ENCODE measurements around the gene MTX2. TPM values are rescaled to one million over a fixed set of nuclear protein-coding genes. Genes with fewer than 3 reads are reported as not detected.

The MTX2 gene
- total and polyA plus RNA-seq, 9 of the 15 experiments (the other 6 are each of a cell fraction or from before 2014, with no cell fraction given) = 38.1 to 170 (median 88.0) TPM

GRCh38 chr2:176364273-176364977, 95.2 kb downstream of the MTX2 start:
- H3K4me1 ChIP-seq (replicated peaks in 1 of 2; ENCODE audit: control insufficient read depth in 2 of 2, insufficient read depth in 2 of 2, low read length in 2 of 2) = no peaks in the 10 kb centered on the region
- TF ChIP-seq JUN (IDR thresholded peaks at IDR 0.05; ENCODE audit: borderline replicate concordance, low read depth, low read length) (no peak), JUN (CRISPR knock-in tag; IDR thresholded peaks at IDR 0.05; ENCODE audit: borderline replicate concordance) (no peak), CCNT2 (IDR thresholded peaks at IDR 0.05; ENCODE audit: borderline replicate concordance, extremely low read depth, insufficient read length, low read depth, low read length) (no peak)
- in situ Hi-C loops (cut with MboI) (no loop called here), intact Hi-C loops (cut with micrococcal nuclease) (no loop called here)
- FAIRE-seq (no peak), ATAC-seq (no peak), DNase-seq (ENCODE audit: extremely low read depth in 1 of 4, low spot score in 3 of 4) (no peak)
- ChIA-PET CTCF (ENCODE audit: low intra/inter-chr PET ratio) (no interaction called here), POLR2A (no interaction called here)
- H3K27ac ChIP-seq (ENCODE audit: extremely low read depth, low read depth, low read length) = no peak overlapping the region
- no peaks in the 10 kb centered on the region for H4K20me1 ChIP-seq (replicated peaks; ENCODE audit: control insufficient read depth, insufficient read depth, low read length)
- BruUV-seq (replicated peaks) = no TSS peak
- H3K4me2 ChIP-seq (ENCODE audit: insufficient read depth, low read length) = no peak overlapping the region
- H3K27me3 ChIP-seq (ENCODE audit: control insufficient read depth in 2 of 2, insufficient read depth in 2 of 2, low read length in 2 of 2) = no peaks in the 10 kb centered on the region
- H3K79me2 ChIP-seq (ENCODE audit: control insufficient read depth, insufficient read depth, low read length) = no peaks in the 10 kb centered on the region
- no peak overlapping the region for H3K4me3 ChIP-seq
- no peaks in the 10 kb centered on the region for H3K9me1 ChIP-seq (ENCODE audit: control insufficient read depth, insufficient read depth, low read length)
- H2AFZ ChIP-seq (ENCODE audit: low read depth, low read length) = no peak overlapping the region
- H3K9ac ChIP-seq (ENCODE audit: insufficient read depth in 1 of 2, low read depth in 2 of 2, low read length in 2 of 2) = no peak overlapping the region
- H3K9me3 ChIP-seq (replicated peaks; ENCODE audit: control insufficient read depth, insufficient read depth, low read depth, low read length) = no peaks in the 10 kb centered on the region
- WGBS (ENCODE audit: insufficient coverage, low coverage, missing lambda C conversion rate) = 0% methylated on average over 3 of the region's 3 CpGs
- no peaks in the 10 kb centered on the region for H3K36me3 ChIP-seq (ENCODE audit: control insufficient read depth, insufficient read depth, low read length)

DNA sequence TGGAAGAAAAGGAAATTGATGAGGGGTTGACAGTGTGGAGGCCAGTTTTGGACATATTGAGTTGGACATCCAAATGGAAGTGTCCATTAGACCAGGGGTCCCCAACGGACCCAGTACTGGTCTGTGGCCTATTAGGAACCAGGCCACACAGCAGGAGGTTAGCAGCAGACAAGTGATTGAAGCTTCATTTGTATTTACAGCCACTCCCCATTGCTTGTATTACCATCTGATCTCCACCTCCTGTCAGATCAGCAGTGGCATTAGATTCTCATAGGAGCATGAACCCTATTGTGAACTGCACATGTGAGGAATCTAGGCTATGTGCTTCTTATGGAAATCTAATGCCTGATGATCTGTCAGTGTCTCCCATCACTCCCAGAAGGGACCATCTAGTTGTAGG, 99.1 kb downstream of the MTX2 start:
- ATAC-seq (no peak), DNase-seq (ENCODE audit: extremely low read depth in 1 of 4, low spot score in 3 of 4) (no peak), FAIRE-seq (no peak)
- in situ Hi-C loops (cut with MboI) (no loop called here), intact Hi-C loops (cut with micrococcal nuclease) (no loop called here)
- CTCF ChIA-PET (ENCODE audit: low intra/inter-chr PET ratio) = no interaction called here
- Histone ChIP-seq H3K79me2 (ENCODE audit: control insufficient read depth, insufficient read depth, low read length) (no peaks in the 10 kb centered on the region), H3K27ac (ENCODE audit: extremely low read depth, low read depth, low read length) (no peak overlapping the region), H3K4me2 (ENCODE audit: insufficient read depth, low read length) (no peak overlapping the region), H3K36me3 (ENCODE audit: control insufficient read depth, insufficient read depth, low read length) (no peaks in the 10 kb centered on the region), H3K4me1 (replicated peaks in 1 of 2; ENCODE audit: control insufficient read depth in 2 of 2, insufficient read depth in 2 of 2, low read length in 2 of 2) (no peaks in the 10 kb centered on the region), H4K20me1 (replicated peaks; ENCODE audit: control insufficient read depth, insufficient read depth, low read length) (no peaks in the 10 kb centered on the region), H3K9me1 (ENCODE audit: control insufficient read depth, insufficient read depth, low read length) (no peaks in the 10 kb centered on the region), H3K9me3 (replicated peaks; ENCODE audit: control insufficient read depth, insufficient read depth, low read depth, low read length) (no peaks in the 10 kb centered on the region), H2AFZ (ENCODE audit: low read depth, low read length) (no peak overlapping the region), H3K27me3 (ENCODE audit: control insufficient read depth in 2 of 2, insufficient read depth in 2 of 2, low read length in 2 of 2) (peaks cover 3 to 4% of the 10 kb centered on the region in 2 experiments; a peak in 2 of 5 replicates), H3K9ac (ENCODE audit: insufficient read depth in 1 of 2, low read depth in 2 of 2, low read length in 2 of 2) (no peak overlapping the region), H3K4me3 (no peak overlapping the region)
- 0% methylated on average over 1 of the region's 1 CpG for WGBS (ENCODE audit: insufficient coverage, low coverage, missing lambda C conversion rate)
- no TSS peak for BruUV-seq (replicated peaks)
- POLR2A ChIA-PET = no interaction called here
- TF ChIP-seq MAFG (tag; conservative IDR thresholded peaks at IDR 0.05) (no peak), HCFC1 (IDR thresholded peaks at IDR 0.05; ENCODE audit: low read depth, low read length) (no peak), ADNP (tag; IDR thresholded peaks at IDR 0.05) (no peak)

All from K562 (cell line).